Endothelial cell of umbilical vein (primary cell): ENCODE results near the gene IL1R1. TPM values are rescaled to one million over a fixed set of nuclear protein-coding genes. Genes with fewer than 3 reads are reported as not detected.

Experiments used
- BruUV-seq: library from RNA; stranded (reverse); fragments of 400-500 nt; replicated peaks from 2 replicates; lab custom pipeline; 2021; lab: Mats Ljungman, UMichigan
- CTCF ChIA-PET: fragments of 300-600, 350-600 bp; sonication (Branson Sonifier 250); formaldehyde crosslinking; loops from one replicate; lab custom pipeline; 2021; ENCODE audit warnings: antibody characterized with exemption, inconsistent platforms; lab: Charles Lee
- POLR2A ChIA-PET: fragments of 300-600, 350-600 bp; sonication (Branson Sonifier 250); formaldehyde crosslinking; loops from one replicate; lab custom pipeline; 2021; ENCODE audit warnings: antibody characterized with exemption, inconsistent platforms; lab: Charles Lee
- DNase-seq: peaks from one replicate; pipeline ENCODE4 v3.0.0-alpha.2; 2011; ENCODE audit warnings: low read depth, low spot score
- FAIRE-seq: peaks from 2 replicates; lab custom pipeline; 2011; peaks lifted over from hg19 to GRCh38; lab: Jason Lieb, UNC
- H2AFZ ChIP-seq: 2 replicates; pipeline ENCODE4 v1.6.0; 2012; ENCODE audit warnings: low read depth, low read length, control low read depth, inconsistent platforms
- H3K27ac ChIP-seq: 2 replicates; pipeline ENCODE4 v1.5.1; 2011; ENCODE audit warnings: low read depth, mild to moderate bottlenecking, control low read depth, low read length, moderate library complexity; ENCODE audit not compliant: insufficient read depth
- H3K27me3 ChIP-seq, 2 experiments: 2 replicates each; pipeline versions ENCODE4 v1.6.0 to v1.6.1; 2011; ENCODE audit warnings: low read length in 2 of 2, mixed read lengths in 1 of 2; ENCODE audit not compliant: control insufficient read depth in 2 of 2, insufficient read depth in 2 of 2
- H3K36me3 ChIP-seq, 2 experiments: 2 replicates in 1 of 2; 3 replicates in 1 of 2; pipeline ENCODE4 v1.5.1; 2011; ENCODE audit warnings: low read length in 2 of 2, mild to moderate bottlenecking in 1 of 2, moderate library complexity in 1 of 2; ENCODE audit not compliant: control insufficient read depth in 2 of 2, insufficient read depth in 2 of 2; ENCODE audit errors: extremely low read depth in 1 of 2
- H3K4me1 ChIP-seq: 3 replicates; pipeline ENCODE4 v1.5.1; 2011; ENCODE audit warnings: mild to moderate bottlenecking, low read length; ENCODE audit not compliant: control insufficient read depth, insufficient read depth; ENCODE audit errors: extremely low read depth
- H3K4me2 ChIP-seq: 2 replicates; pipeline ENCODE4 v1.6.1; 2011; ENCODE audit warnings: low read length, control low read depth, mixed read lengths; ENCODE audit not compliant: insufficient read depth
- H3K4me3 ChIP-seq, 3 experiments: fragments of 200-600 bp in 1 of 3; sonication (generic), shearing (Covaris generic) in 1 of 3; replicated peaks in 1 of 3; 2 replicates each; pipeline ENCODE4 v1.5.1; 2011 to 2016; ENCODE audit warnings: control low read depth in 3 of 3, low read length in 3 of 3, mild to moderate bottlenecking in 2 of 3, inconsistent platforms in 1 of 3, low read depth in 1 of 3, moderate library complexity in 1 of 3; ENCODE audit not compliant: insufficient read depth in 1 of 3
- H3K79me2 ChIP-seq: 2 replicates; pipeline ENCODE4 v1.6.0; 2012; ENCODE audit warnings: low read length, inconsistent platforms; ENCODE audit not compliant: control insufficient read depth, insufficient read depth
- H3K9ac ChIP-seq: replicated peaks from 2 replicates; pipeline ENCODE3; 2011; ENCODE audit warnings: low read length, control low read depth; ENCODE audit not compliant: insufficient read depth; ENCODE audit errors: extremely low read depth
- H3K9me1 ChIP-seq: replicated peaks from 3 replicates; pipeline ENCODE4 v1.6.0; 2011; ENCODE audit warnings: mild to moderate bottlenecking, low read length; ENCODE audit not compliant: control insufficient read depth, insufficient read depth; ENCODE audit errors: extremely low read depth
- H3K9me3 ChIP-seq: replicated peaks from 2 replicates; pipeline ENCODE4 v1.5.1; 2012; ENCODE audit warnings: low read length, inconsistent platforms; ENCODE audit not compliant: control insufficient read depth, insufficient read depth
- H4K20me1 ChIP-seq: replicated peaks from 2 replicates; pipeline ENCODE3; 2011; ENCODE audit warnings: mild to moderate bottlenecking, low read length; ENCODE audit not compliant: control insufficient read depth, insufficient read depth; ENCODE audit errors: extremely low read depth
- EZH2 ChIP-seq: IDR thresholded peaks from 2 replicates; pipeline ENCODE4 v1.6.1; 2012; ENCODE audit warnings: borderline replicate concordance, low read depth, mild to moderate bottlenecking, moderate library complexity, low read length, inconsistent platforms; ENCODE audit not compliant: severe bottlenecking
- FOS ChIP-seq: IDR thresholded peaks from 2 replicates; pipeline ENCODE4 v1.6.1; 2011; ENCODE audit warnings: mild to moderate bottlenecking, low read length, moderate library complexity, borderline replicate concordance; ENCODE audit not compliant: insufficient read depth
- GATA2 ChIP-seq: IDR thresholded peaks from 2 replicates; pipeline ENCODE4 v1.7.0; 2011; ENCODE audit warnings: low read depth, mild to moderate bottlenecking, moderate library complexity, mixed read lengths, low read length; ENCODE audit not compliant: insufficient read length, insufficient read depth
- JUN ChIP-seq: IDR thresholded peaks from 2 replicates; pipeline ENCODE4 v1.6.1; 2011; ENCODE audit warnings: borderline replicate concordance, low read depth; ENCODE audit not compliant: insufficient read length, insufficient read depth
- MYC ChIP-seq: IDR thresholded peaks from one replicate; pipeline ENCODE4 v1.6.1; 2011; ENCODE audit warnings: mild to moderate bottlenecking, low read depth, low read length
- POLR2A ChIP-seq: IDR thresholded peaks from 2 replicates; pipeline ENCODE4 v1.6.1; 2012; ENCODE audit warnings: low read depth, mild to moderate bottlenecking, control low read depth, low read length
- POLR2AphosphoS5 ChIP-seq: IDR thresholded peaks from 2 replicates; pipeline ENCODE4 v1.6.1; 2012; ENCODE audit warnings: low read depth, mild to moderate bottlenecking, control low read depth, low read length, moderate library complexity; ENCODE audit not compliant: insufficient read depth
- dilution Hi-C: fragments of 300-500 bp; cut with MboI; formaldehyde crosslinking; loops from one replicate; pipeline ENCODE4 v1.15.0; 2019; ENCODE audit warnings: low sequenced_read_pairs; ENCODE audit not compliant: extremely low pct_ligation_motif_present
- intact Hi-C: fragments of 100-400 bp; cut with micrococcal nuclease; formaldehyde crosslinking; loops from one replicate; pipeline ENCODE4 v1.10.0; 2022
- polyA plus RNA-seq, 4 experiments: library from polyadenylated mRNA; depleted of rRNA in 3 of 4; stranded (reverse) in 3 of 4; unstranded in 1 of 4; fragments of >200 nt; gene quantifications; 2 replicates each; pipeline versions ENCODE4 v1.2.1 to v1.2.3, GENCODE V29; 2011 to 2012; ENCODE audit warnings: missing spikeins in 1 of 4
- total RNA-seq: library from RNA; stranded (reverse); gene quantifications from 2 replicates; pipeline ENCODE4 v1.2.3, GENCODE V29; 2021
- TF ChIP-seq, protein P1 (sequence below): IDR thresholded peaks from 2 replicates; pipeline ENCODE4 v1.6.1; 2011; ENCODE audit not compliant: insufficient read depth, insufficient read length
- TF ChIP-seq, protein P2 (sequence below), 2 donors: IDR thresholded peaks; 1 replicate in 1 of 2; 2 replicates in 1 of 2; pipeline ENCODE4 v1.5.1; 2011; ENCODE audit warnings: low read length in 2 of 2, mild to moderate bottlenecking in 2 of 2, moderate library complexity in 2 of 2, control low read depth in 1 of 2, inconsistent platforms in 1 of 2, low read depth in 1 of 2; ENCODE audit not compliant: insufficient read depth in 1 of 2; ENCODE audit errors: extremely low read depth in 1 of 2

Gene IL1R1
- total and polyA plus RNA-seq, 2 donors (not counting 3 experiments of a cell fraction or from before 2014, with no cell fraction given): 5.4 to 5.5 TPM

DNA sequence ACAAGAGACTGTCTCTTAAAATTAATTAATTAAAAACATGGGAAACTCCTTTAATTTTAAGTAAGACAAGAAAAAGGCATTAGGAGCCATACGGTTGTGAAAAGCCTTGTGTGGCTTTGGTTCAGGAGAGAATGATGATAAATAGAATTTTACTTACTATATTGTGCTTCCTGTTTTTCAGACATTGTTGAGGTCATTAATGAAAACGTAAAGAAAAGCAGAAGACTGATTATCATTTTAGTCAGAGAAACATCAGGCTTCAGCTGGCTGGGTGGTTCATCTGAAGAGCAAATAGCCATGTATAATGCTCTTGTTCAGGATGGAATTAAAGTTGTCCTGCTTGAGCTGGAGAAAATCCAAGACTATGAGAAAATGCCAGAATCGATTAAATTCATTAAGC is 33.6 kb downstream of the IL1R1 start:
- CTCF ChIA-PET: interaction anchor here (1.6 kb wide), 1 partner anchor 10 kb away, joined by 4 read pairs; no protein-coding TSS in a partner anchor

More for the DNA sequence above, 33.6 kb downstream of the IL1R1 start:
- Histone ChIP-seq H3K27me3 (no peaks in the 10 kb centered on the region), H3K9ac (no peak overlapping the region), H3K79me2 (no peaks in the 10 kb centered on the region), H3K9me3 (no peaks in the 10 kb centered on the region), H4K20me1 (no peaks in the 10 kb centered on the region), H3K27ac (no peak overlapping the region), H3K4me1 (no peaks in the 10 kb centered on the region), H2AFZ (no peak overlapping the region), H3K9me1 (no peaks in the 10 kb centered on the region), H3K4me2 (no peak overlapping the region), H3K4me3 (no peak overlapping the region), H3K36me3 (no peaks in the 10 kb centered on the region)
- DNase-seq: no peak
- no TSS peak for BruUV-seq
- POLR2A ChIA-PET: no interaction called here
- FAIRE-seq: no peak
- intact Hi-C loops (no loop called here), dilution Hi-C loops (no loop called here)
- TF ChIP-seq, protein P1, sequence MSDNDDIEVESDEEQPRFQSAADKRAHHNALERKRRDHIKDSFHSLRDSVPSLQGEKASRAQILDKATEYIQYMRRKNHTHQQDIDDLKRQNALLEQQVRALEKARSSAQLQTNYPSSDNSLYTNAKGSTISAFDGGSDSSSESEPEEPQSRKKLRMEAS: no peak
- TF ChIP-seq JUN: no peak
- no peak for TF ChIP-seq FOS
- no peak for TF ChIP-seq POLR2A
- TF ChIP-seq POLR2AphosphoS5: no peak
- TF ChIP-seq EZH2: no peak
- TF ChIP-seq, protein P2, sequence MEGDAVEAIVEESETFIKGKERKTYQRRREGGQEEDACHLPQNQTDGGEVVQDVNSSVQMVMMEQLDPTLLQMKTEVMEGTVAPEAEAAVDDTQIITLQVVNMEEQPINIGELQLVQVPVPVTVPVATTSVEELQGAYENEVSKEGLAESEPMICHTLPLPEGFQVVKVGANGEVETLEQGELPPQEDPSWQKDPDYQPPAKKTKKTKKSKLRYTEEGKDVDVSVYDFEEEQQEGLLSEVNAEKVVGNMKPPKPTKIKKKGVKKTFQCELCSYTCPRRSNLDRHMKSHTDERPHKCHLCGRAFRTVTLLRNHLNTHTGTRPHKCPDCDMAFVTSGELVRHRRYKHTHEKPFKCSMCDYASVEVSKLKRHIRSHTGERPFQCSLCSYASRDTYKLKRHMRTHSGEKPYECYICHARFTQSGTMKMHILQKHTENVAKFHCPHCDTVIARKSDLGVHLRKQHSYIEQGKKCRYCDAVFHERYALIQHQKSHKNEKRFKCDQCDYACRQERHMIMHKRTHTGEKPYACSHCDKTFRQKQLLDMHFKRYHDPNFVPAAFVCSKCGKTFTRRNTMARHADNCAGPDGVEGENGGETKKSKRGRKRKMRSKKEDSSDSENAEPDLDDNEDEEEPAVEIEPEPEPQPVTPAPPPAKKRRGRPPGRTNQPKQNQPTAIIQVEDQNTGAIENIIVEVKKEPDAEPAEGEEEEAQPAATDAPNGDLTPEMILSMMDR (IDR thresholded peaks at IDR 0.05; ENCODE audit: extremely low read depth in 1 of 2, insufficient read depth in 1 of 2, low read depth in 1 of 2, low read length in 2 of 2): no peak
- TF ChIP-seq MYC: no peak
- no peak for TF ChIP-seq GATA2
